GM21515 (cell line): ENCODE results near the gene PHOX2A.
"Not testable (repeated sequence)": the region's sequence is repeated elsewhere in the genome, so short reads cannot be mapped to it uniquely, and the experiment has no call there.

Source experiments
- ATAC-seq: cut with Tn5 transposase; IDR thresholded peaks from one replicate; pipeline ENCODE4 v1.9.1; 2021; ENCODE audit not compliant: unreplicated experiment

Gene PHOX2A

GRCh38 chr11:72223615-72224563 is 20.1 kb downstream of the PHOX2A start:
- ATAC-seq, result peak; percentile 40

DNA sequence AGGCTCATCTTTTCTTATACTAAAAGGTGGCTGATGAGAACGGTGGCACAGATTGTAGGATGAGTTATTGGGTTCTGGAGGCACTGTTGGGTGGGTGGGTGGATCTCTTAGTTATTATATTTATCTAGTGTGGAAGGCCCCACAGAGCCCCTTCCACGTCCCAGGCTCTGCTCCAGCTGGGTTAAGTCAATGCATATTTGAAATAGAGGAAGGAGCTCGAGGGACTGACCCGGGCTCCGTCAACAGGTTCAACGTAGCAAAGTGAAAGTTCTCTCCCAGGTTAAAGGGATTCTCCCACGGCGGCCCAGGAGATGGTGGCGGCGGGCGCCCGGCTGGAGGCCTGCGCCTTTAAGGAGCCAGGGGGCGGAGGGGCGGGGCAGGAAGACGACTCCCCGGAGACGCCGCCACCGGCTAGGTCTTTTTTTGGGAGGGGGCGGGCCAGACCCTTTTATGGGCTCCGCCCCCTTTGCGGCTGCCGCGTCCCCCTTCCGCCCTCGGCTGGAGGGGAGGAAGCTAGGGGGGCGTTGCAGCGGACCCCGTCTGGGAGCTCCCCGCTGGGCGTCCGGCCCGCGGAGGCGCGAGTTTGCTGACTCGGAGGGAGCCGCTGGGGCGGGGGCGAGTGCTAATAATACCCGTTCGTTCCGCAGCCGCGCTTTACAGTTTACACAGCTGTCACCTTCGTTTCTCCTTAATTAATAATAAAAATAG is 20.9 kb downstream of the PHOX2A start:
- peak; percentile 64 for ATAC-seq

- ATAC-seq, result no peak
Measured at GRCh38 chr11:72222106-72222891, 21.7 kb downstream of the PHOX2A start.

- ATAC-seq, result no peak
Measured at GRCh38 chr11:72221386-72222075, 22.4 kb downstream of the PHOX2A start.

DNA sequence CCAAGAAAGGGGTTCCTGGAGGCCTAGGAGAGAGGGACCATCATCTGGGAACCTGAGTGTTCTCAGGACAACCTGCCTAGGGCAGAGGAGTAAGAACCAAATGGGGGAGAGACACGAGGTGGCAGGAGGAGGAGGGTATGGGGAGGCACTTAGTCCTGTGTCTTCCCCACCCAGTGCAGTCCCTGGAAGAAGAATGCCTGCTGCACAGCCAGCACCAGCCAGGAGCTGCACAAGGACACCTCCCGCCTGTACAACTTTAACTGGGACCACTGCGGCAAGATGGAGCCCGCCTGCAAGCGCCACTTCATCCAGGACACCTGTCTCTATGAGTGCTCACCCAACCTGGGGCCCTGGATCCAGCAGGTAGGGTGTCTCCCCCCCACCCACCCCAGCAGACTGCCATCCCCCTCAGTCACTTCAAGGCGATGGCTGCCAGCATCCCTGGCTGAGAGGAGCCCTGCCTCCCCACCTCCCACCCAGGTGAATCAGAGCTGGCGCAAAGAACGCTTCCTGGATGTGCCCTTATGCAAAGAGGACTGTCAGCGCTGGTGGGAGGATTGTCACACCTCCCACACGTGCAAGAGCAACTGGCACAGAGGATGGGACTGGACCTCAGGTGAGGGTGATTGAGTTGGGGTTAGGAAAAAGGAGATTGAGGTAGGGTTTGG is 23.1 kb downstream of the PHOX2A start:
- ATAC-seq, result no peak

DNA sequence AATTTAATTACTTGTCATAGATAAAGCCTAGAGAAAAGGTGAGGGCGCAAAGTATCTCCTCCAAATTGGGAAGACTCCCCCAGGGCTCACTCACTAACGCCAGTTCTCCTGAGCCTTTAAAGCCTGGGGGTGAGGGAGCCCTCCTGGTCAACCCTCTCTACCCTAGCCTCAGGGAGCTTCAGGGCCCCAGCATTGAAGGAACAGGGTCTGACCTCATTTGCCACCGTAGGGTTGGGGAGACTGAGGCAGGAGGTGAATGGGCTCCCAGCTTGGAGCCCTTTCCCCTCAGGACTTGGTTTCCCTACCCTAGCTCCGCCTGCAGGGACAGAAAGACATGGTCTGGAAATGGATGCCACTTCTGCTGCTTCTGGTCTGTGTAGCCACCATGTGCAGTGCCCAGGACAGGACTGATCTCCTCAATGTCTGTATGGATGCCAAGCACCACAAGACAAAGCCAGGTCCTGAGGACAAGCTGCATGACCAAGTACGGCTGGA is 25.7 kb downstream of the PHOX2A start:
- no peak for ATAC-seq

DNA sequence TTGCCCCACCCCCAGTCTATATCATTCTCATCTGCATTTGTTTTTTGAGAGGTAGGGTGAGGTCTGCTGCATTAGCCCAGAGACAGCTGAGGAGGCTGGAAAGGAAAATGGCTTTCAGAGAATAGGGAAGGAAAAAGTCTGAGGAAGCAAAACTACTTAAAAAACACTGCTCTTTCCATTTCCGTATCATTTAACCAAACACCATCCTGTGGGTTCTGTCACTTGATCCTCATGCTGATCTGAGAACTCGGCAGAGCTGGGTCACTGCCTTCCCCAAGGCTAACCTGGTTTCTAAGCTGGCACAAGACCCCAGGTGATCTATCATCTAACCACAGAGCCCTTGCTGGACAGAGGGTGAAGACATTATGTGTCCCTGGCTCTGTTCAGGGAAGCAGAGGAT is 26.1 kb downstream of the PHOX2A start:
- no peak for ATAC-seq

DNA sequence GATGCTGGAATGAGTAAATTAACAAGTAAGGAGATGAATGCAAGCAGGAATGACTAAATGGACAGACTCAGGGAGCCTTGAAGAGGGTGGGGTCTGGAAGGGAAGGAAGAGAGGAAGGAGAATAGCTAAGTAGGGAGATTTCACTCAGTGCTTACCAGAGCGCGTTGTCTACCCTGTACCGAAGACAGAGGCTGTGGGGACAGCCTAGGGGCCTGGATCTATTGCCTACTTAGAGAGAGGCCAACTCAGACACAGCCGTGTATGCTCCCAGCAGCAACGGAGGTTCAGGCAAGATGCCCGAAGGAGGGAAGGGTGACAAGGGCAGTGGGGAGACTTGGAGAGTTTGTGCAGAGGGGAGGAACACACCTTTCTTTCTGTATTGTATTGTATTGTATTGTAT is 27.3 kb downstream of the PHOX2A start, which contains the start of gene FOLR2:
Gene FOLR2 (plus strand): TSS at position 157 of the 400 bp plus-strand sequence. CDS start 1,791 bp downstream, outside the sequence.
- no peak for ATAC-seq

DNA sequence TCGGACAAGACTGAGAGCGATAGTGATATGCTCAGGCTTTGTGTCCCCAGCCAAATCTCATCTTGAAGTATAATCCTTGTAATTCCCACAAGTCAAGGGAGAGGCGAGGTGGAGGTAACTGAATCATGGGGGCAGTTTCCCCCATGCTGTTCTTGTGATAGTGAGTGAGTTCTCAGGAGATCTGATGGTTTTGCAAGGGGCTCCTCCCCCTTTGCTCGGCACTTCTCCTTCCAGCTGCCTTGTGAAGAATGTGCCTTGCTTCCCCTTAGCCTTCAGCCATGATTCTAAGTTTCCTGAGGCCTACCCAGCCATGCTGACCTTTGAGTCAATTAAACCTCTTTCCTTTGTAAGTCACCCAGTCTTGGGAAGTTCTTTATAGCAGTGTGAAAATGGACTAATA is 34.9 kb downstream of the PHOX2A start:
- no peak for ATAC-seq

DNA sequence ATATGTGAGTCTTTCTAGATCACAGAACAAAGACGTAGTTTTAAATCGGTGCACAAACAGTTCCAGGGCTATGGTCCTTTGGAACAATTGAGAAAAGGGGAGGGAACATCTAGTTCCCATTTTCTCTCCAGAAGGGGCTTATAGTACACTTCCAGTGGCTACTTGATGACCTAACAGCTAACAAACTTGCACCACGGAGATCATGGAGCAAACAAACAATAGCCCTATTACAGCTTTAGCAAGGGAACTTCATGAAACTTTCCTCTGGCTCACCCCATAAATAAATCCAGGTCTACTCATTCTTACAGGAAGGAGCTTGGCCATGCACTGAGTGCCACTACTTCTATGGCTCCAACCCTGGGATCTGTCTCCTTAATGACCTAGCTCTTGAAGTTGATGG is 35.7 kb downstream of the PHOX2A start:
- no peak for ATAC-seq

- not testable (repeated sequence) for ATAC-seq
Measured at GRCh38 chr11:72206794-72207193, 37.2 kb downstream of the PHOX2A start.

DNA sequence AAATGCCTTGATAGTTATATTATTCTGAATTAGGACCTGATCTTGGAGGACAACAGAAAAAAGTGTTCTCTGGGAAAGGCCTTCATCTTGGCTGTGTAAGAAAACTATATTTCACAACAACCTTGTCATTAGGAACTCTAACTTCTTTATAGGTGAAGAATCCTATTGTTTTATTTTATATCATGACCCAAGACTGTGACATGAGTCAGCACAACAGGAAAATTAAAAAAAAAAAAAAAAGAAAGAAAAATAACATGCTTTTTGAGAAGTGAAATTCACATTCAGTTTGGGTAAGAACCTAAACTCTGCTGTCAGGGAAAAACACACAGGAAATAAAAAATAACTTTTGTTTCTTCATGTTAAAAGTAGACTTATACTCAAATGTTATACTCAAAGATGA is 39.1 kb downstream of the PHOX2A start:
- no peak for ATAC-seq

DNA sequence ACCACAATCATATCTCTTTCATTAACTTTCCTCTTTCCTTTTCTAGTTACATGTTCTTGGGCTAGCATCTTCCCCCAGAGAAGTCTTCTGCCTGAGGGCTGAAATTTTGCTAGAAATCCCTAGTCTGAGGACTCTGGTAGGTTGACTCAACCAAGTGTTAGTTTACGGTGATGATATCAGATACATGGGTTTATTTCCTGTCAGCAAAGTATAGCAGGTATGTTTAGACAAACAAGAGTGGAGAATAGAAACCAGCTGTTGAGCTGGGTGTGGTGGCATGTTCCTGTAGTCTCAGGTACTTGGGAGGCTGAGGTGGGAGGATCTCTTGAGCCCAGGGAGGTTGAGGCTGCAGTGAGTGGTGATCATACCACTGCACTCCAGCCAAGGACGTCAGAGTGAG is 40.8 kb downstream of the PHOX2A start:
- no peak for ATAC-seq

- no peak for ATAC-seq
Measured at GRCh38 chr11:72202571-72202970, 41.4 kb downstream of the PHOX2A start.

DNA sequence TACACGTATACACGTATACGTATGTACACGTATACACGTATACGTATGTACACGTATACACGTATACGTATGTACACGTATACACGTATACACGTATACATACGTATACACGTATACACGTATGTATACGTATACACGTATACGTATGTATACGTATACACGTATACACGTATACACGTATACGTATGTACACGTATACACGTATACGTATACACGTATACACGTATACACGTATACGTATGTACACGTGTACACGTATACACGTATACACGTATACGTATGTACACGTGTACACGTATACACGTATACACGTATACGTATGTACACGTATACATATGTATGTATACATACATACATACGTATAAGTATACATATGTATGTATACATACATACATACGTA is 42.5 kb downstream of the PHOX2A start:
- ATAC-seq, result not testable (repeated sequence)

GRCh38 chr11:72195518-72196270 is 48.3 kb downstream of the PHOX2A start:
- no peak for ATAC-seq

GRCh38 chr11:72191961-72192381 is 52.0 kb downstream of the PHOX2A start, which contains the start of gene FOLR1:
Gene FOLR1, plus strand, starts transcription at chr11:72192140. Its CDS starts 34 bp downstream, at chr11:72192174.
- ATAC-seq, result no peak

GRCh38 chr11:72190631-72191071 is 53.3 kb downstream of the PHOX2A start:
- no peak for ATAC-seq
